Pancreas (tissue), 10 donors: Measurements from ENCODE around the gene INPP5A. TPM values are rescaled to one million over a fixed set of nuclear protein-coding genes. Genes with fewer than 3 reads are reported as not detected.
A peak's percentile ranks its signal among the peaks of the same experiment; 100 is the strongest.
"Not testable (repeated sequence)": the region's sequence is repeated elsewhere in the genome, so short reads cannot be mapped to it uniquely, and the experiment has no call there.

Experiments used
- ATAC-seq, 4 donors: fragments of 200-7000 bp; cut with Tn5 transposase; one replicate each; pipeline versions ENCODE4 v1.8.0 to v1.9.1; 2020; ENCODE audit warnings: mild to moderate bottlenecking in 4 of 4, moderate library complexity in 4 of 4
- DNase-seq, 6 donors: peaks; one replicate each; pipeline ENCODE4 v3.0.0-alpha.2; 2020
- FAIRE-seq: peaks from 2 replicates; lab custom pipeline; 2012; peaks lifted over from hg19 to GRCh38; lab: Jason Lieb, UNC
- H3K27ac ChIP-seq, 4 donors: fragments of 200-600 bp; sonication (generic); 1 replicate in 3 of 4; 2 replicates in 1 of 4; pipeline versions ENCODE4 v1.5.0 to v1.8.0; 2020
- H3K27me3 ChIP-seq, 4 donors: fragments of 200-600 bp; one replicate each; pipeline ENCODE4 v1.8.0; 2021
- H3K36me3 ChIP-seq, 3 donors: fragments of 200-600 bp; sonication (generic) in 1 of 3; one replicate each; pipeline versions ENCODE4 v1.5.0 to v1.8.0; 2020 to 2021
- H3K4me1 ChIP-seq, 3 donors: fragments of 200-600 bp; one replicate each; pipeline ENCODE4 v1.8.0; 2021
- H3K4me3 ChIP-seq, 4 donors: fragments of 200-600 bp; sonication (generic) in 2 of 4; one replicate each; pipeline versions ENCODE4 v1.5.0 to v1.8.0; 2020 to 2021
- H3K9me3 ChIP-seq, 4 donors: fragments of 200-600 bp; one replicate each; pipeline ENCODE4 v1.8.0; 2021
- CTCF ChIP-seq, 4 donors: fragments of 200-600 bp; sonication (generic) in 3 of 4; IDR thresholded peaks; one replicate each; pipeline versions ENCODE4 v1.5.0 to v1.8.0; 2021; ENCODE audit warnings: antibody characterized with exemption in 4 of 4
- WGBS, 2 donors: extraction: QIAGEN DNeasy Blood & Tissue Kit; methylation state at CpG; one replicate each; pipeline ENCODE4 v1.1.7; 2013; 5-methylcytosine and 5-hydroxymethylcytosine counted together
- intact Hi-C, 3 donors: fragments of 100-400 bp; cut with DNase I; formaldehyde crosslinking; loops; one replicate each; pipeline versions ENCODE4 v1.11.1 to v1.14.2; 2022
- polyA plus RNA-seq, 2 donors: library from polyadenylated mRNA; stranded (reverse); fragments of 200-250 nt; gene quantifications; one replicate each; pipeline ENCODE4 v1.2.3, GENCODE V29; 2013
- total RNA-seq, 6 donors: library from RNA; stranded (reverse); fragmentation: NEBNext Ultra II Directional in 4 of 6; extraction: Animal tissue kit (Norgen Biotek cat#: 25700) in 4 of 6; gene quantifications; one replicate each; pipeline versions ENCODE4 v1.2.1 to v1.2.4, GENCODE V29; 2021 to 2023
- donor health status: healthy with polysubstance abuse.
- donor health status: DM: no; HTN: no; CAD: no; lungs with moderate emphysema.
- donor health status: DM: no; HTN: no; CAD: no.
- donor health status: control.
- donor health status: control.
- donor health status: Bipolar disorder and iron deficiency.
- donor health status: DM: yes; HTN: yes; CAD: no.
- donor health status: DM: no; HTN: no; CAD: no.
- donor health status: DM: no; HTN: no; CAD: no.
- donor health status: DM: yes; HTN: yes; CAD: no.

INPP5A gene
- total and polyA plus RNA-seq, 8 donors, result 5.9 to 15.6 (median 11.3) TPM

GRCh38 chr10:132595021-132595420, 57.4 kb downstream of the INPP5A start:
- H3K9me3 ChIP-seq, result no peaks in the 10 kb centered on the region
- no peaks in the 10 kb centered on the region for H3K36me3 ChIP-seq
- no peak for TF ChIP-seq CTCF (IDR thresholded peaks at IDR 0.05)
- no peak overlapping the region for H3K4me3 ChIP-seq
- ATAC-seq (no peak), FAIRE-seq (no peak), DNase-seq (peak in 1 of 6 donors; percentile 20)
- H3K4me1 ChIP-seq, result peaks cover 8 to 27% (median 14%) of the 10 kb centered on the region in 3 donors
- intact Hi-C loops, result no loop called here
- WGBS, 2 donors, result 92 to 96% methylated on average over 11 of the region's 11 CpGs
- no peak overlapping the region for H3K27ac ChIP-seq
- no peaks in the 10 kb centered on the region for H3K27me3 ChIP-seq

- Histone ChIP-seq H3K27ac (no peak overlapping the region), H3K36me3 (no peaks in the 10 kb centered on the region), H3K27me3 (no peaks in the 10 kb centered on the region), H3K4me1 (peaks cover 8 to 18% (median 12%) of the 10 kb centered on the region in 3 donors), H3K4me3 (no peak overlapping the region), H3K9me3 (no peaks in the 10 kb centered on the region)
- ATAC-seq (no peak), FAIRE-seq (no peak), DNase-seq (peak in 1 of 6 donors; percentile 25)
- 69% methylated on average over 7 of the region's 7 CpGs for WGBS, 2 donors
- TF ChIP-seq CTCF (IDR thresholded peaks at IDR 0.05), result no peak
- intact Hi-C loops, result no loop called here
Measured at GRCh38 chr10:132595854-132596253, 58.3 kb downstream of the INPP5A start.

- FAIRE-seq, result no peak
- H3K27ac ChIP-seq, result no peak overlapping the region
- peaks cover 2 to 11% (median 6%) of the 10 kb centered on the region in 3 donors for H3K4me1 ChIP-seq
Measured at GRCh38 chr10:132596742-132597279, 59.2 kb downstream of the INPP5A start.

GRCh38 chr10:132597654-132598053, 60.1 kb downstream of the INPP5A start:
- 95 to 97% methylated on average over 21 of the region's 21 CpGs for WGBS, 2 donors
- Histone ChIP-seq H3K27ac (no peak overlapping the region), H3K4me1 (peaks cover 0 to 6% (median 4%) of the 10 kb centered on the region in 3 donors), H3K36me3 (no peaks in the 10 kb centered on the region), H3K27me3 (no peaks in the 10 kb centered on the region), H3K9me3 (no peaks in the 10 kb centered on the region), H3K4me3 (no peak overlapping the region)
- FAIRE-seq (no peak), ATAC-seq (no peak), DNase-seq (peak in 1 of 6 donors; percentile 16)
- intact Hi-C loops, result no loop called here
- no peak for TF ChIP-seq CTCF (IDR thresholded peaks at IDR 0.05)

More at GRCh38 chr10:132596742-132597279, 59.2 kb downstream of the INPP5A start:
- TF ChIP-seq CTCF (IDR thresholded peaks at IDR 0.05), result no peak
- Histone ChIP-seq H3K9me3 (no peaks in the 10 kb centered on the region), H3K36me3 (no peaks in the 10 kb centered on the region), H3K4me3 (no peak overlapping the region), H3K27me3 (no peaks in the 10 kb centered on the region)
- no peak for ATAC-seq
- WGBS, 2 donors, result 91 to 96% methylated on average over 21 of the region's 21 CpGs
- intact Hi-C loops, result no loop called here
- no peak for DNase-seq

- H3K27me3 ChIP-seq, H3K36me3 ChIP-seq, ATAC-seq, FAIRE-seq, H3K4me1 ChIP-seq, H3K4me3 ChIP-seq, H3K27ac ChIP-seq, H3K9me3 ChIP-seq, intact Hi-C loops, DNase-seq: not testable (repeated sequence)
- WGBS, 2 donors, result 96% methylated on average over 9 of the region's 9 CpGs
Measured at GRCh38 chr10:132599023-132599618, 61.5 kb downstream of the INPP5A start.
